Endothelial cell of umbilical vein (primary cell): Measurements from ENCODE around the gene MGST2. TPM values are rescaled to one million over a fixed set of nuclear protein-coding genes. Genes with fewer than 3 reads are reported as not detected.
A peak's percentile ranks its signal among the peaks of the same experiment; 100 is the strongest.

Experiments used
- BruUV-seq: library from RNA; stranded (reverse); fragments of 400-500 nt; replicated peaks from 2 replicates; lab custom pipeline; 2021; lab: Mats Ljungman, UMichigan
- CTCF ChIA-PET: fragments of 300-600, 350-600 bp; sonication (Branson Sonifier 250); formaldehyde crosslinking; loops from one replicate; lab custom pipeline; 2021; ENCODE audit warnings: antibody characterized with exemption, inconsistent platforms; lab: Charles Lee
- POLR2A ChIA-PET: fragments of 300-600, 350-600 bp; sonication (Branson Sonifier 250); formaldehyde crosslinking; loops from one replicate; lab custom pipeline; 2021; ENCODE audit warnings: antibody characterized with exemption, inconsistent platforms; lab: Charles Lee
- DNase-seq: peaks from one replicate; pipeline ENCODE4 v3.0.0-alpha.2; 2011; ENCODE audit warnings: low read depth, low spot score
- FAIRE-seq: peaks from 2 replicates; lab custom pipeline; 2011; peaks lifted over from hg19 to GRCh38; lab: Jason Lieb, UNC
- H2AFZ ChIP-seq: 2 replicates; pipeline ENCODE4 v1.6.0; 2012; ENCODE audit warnings: low read depth, low read length, control low read depth, inconsistent platforms
- H3K27ac ChIP-seq: 2 replicates; pipeline ENCODE4 v1.5.1; 2011; ENCODE audit warnings: low read depth, mild to moderate bottlenecking, control low read depth, low read length, moderate library complexity; ENCODE audit not compliant: insufficient read depth
- H3K27me3 ChIP-seq, 2 experiments: 2 replicates each; pipeline versions ENCODE4 v1.6.0 to v1.6.1; 2011; ENCODE audit warnings: low read length in 2 of 2, mixed read lengths in 1 of 2; ENCODE audit not compliant: control insufficient read depth in 2 of 2, insufficient read depth in 2 of 2
- H3K36me3 ChIP-seq, 2 experiments: 2 replicates in 1 of 2; 3 replicates in 1 of 2; pipeline ENCODE4 v1.5.1; 2011; ENCODE audit warnings: low read length in 2 of 2, mild to moderate bottlenecking in 1 of 2, moderate library complexity in 1 of 2; ENCODE audit not compliant: control insufficient read depth in 2 of 2, insufficient read depth in 2 of 2; ENCODE audit errors: extremely low read depth in 1 of 2
- H3K4me1 ChIP-seq: 3 replicates; pipeline ENCODE4 v1.5.1; 2011; ENCODE audit warnings: mild to moderate bottlenecking, low read length; ENCODE audit not compliant: control insufficient read depth, insufficient read depth; ENCODE audit errors: extremely low read depth
- H3K4me2 ChIP-seq: 2 replicates; pipeline ENCODE4 v1.6.1; 2011; ENCODE audit warnings: low read length, control low read depth, mixed read lengths; ENCODE audit not compliant: insufficient read depth
- H3K4me3 ChIP-seq, 3 experiments: fragments of 200-600 bp in 1 of 3; sonication (generic), shearing (Covaris generic) in 1 of 3; replicated peaks in 1 of 3; 2 replicates each; pipeline ENCODE4 v1.5.1; 2011 to 2016; ENCODE audit warnings: control low read depth in 3 of 3, low read length in 3 of 3, mild to moderate bottlenecking in 2 of 3, inconsistent platforms in 1 of 3, low read depth in 1 of 3, moderate library complexity in 1 of 3; ENCODE audit not compliant: insufficient read depth in 1 of 3
- H3K79me2 ChIP-seq: 2 replicates; pipeline ENCODE4 v1.6.0; 2012; ENCODE audit warnings: low read length, inconsistent platforms; ENCODE audit not compliant: control insufficient read depth, insufficient read depth
- H3K9ac ChIP-seq: replicated peaks from 2 replicates; pipeline ENCODE3; 2011; ENCODE audit warnings: low read length, control low read depth; ENCODE audit not compliant: insufficient read depth; ENCODE audit errors: extremely low read depth
- H3K9me1 ChIP-seq: replicated peaks from 3 replicates; pipeline ENCODE4 v1.6.0; 2011; ENCODE audit warnings: mild to moderate bottlenecking, low read length; ENCODE audit not compliant: control insufficient read depth, insufficient read depth; ENCODE audit errors: extremely low read depth
- H3K9me3 ChIP-seq: replicated peaks from 2 replicates; pipeline ENCODE4 v1.5.1; 2012; ENCODE audit warnings: low read length, inconsistent platforms; ENCODE audit not compliant: control insufficient read depth, insufficient read depth
- H4K20me1 ChIP-seq: replicated peaks from 2 replicates; pipeline ENCODE3; 2011; ENCODE audit warnings: mild to moderate bottlenecking, low read length; ENCODE audit not compliant: control insufficient read depth, insufficient read depth; ENCODE audit errors: extremely low read depth
- EZH2 ChIP-seq: IDR thresholded peaks from 2 replicates; pipeline ENCODE4 v1.6.1; 2012; ENCODE audit warnings: borderline replicate concordance, low read depth, mild to moderate bottlenecking, moderate library complexity, low read length, inconsistent platforms; ENCODE audit not compliant: severe bottlenecking
- FOS ChIP-seq: IDR thresholded peaks from 2 replicates; pipeline ENCODE4 v1.6.1; 2011; ENCODE audit warnings: mild to moderate bottlenecking, low read length, moderate library complexity, borderline replicate concordance; ENCODE audit not compliant: insufficient read depth
- GATA2 ChIP-seq: IDR thresholded peaks from 2 replicates; pipeline ENCODE4 v1.7.0; 2011; ENCODE audit warnings: low read depth, mild to moderate bottlenecking, moderate library complexity, mixed read lengths, low read length; ENCODE audit not compliant: insufficient read length, insufficient read depth
- JUN ChIP-seq: IDR thresholded peaks from 2 replicates; pipeline ENCODE4 v1.6.1; 2011; ENCODE audit warnings: borderline replicate concordance, low read depth; ENCODE audit not compliant: insufficient read length, insufficient read depth
- MYC ChIP-seq: IDR thresholded peaks from one replicate; pipeline ENCODE4 v1.6.1; 2011; ENCODE audit warnings: mild to moderate bottlenecking, low read depth, low read length
- POLR2A ChIP-seq: IDR thresholded peaks from 2 replicates; pipeline ENCODE4 v1.6.1; 2012; ENCODE audit warnings: low read depth, mild to moderate bottlenecking, control low read depth, low read length
- POLR2AphosphoS5 ChIP-seq: IDR thresholded peaks from 2 replicates; pipeline ENCODE4 v1.6.1; 2012; ENCODE audit warnings: low read depth, mild to moderate bottlenecking, control low read depth, low read length, moderate library complexity; ENCODE audit not compliant: insufficient read depth
- dilution Hi-C: fragments of 300-500 bp; cut with MboI; formaldehyde crosslinking; loops from one replicate; pipeline ENCODE4 v1.15.0; 2019; ENCODE audit warnings: low sequenced_read_pairs; ENCODE audit not compliant: extremely low pct_ligation_motif_present
- intact Hi-C: fragments of 100-400 bp; cut with micrococcal nuclease; formaldehyde crosslinking; loops from one replicate; pipeline ENCODE4 v1.10.0; 2022
- polyA plus RNA-seq, 4 experiments: library from polyadenylated mRNA; depleted of rRNA in 3 of 4; stranded (reverse) in 3 of 4; unstranded in 1 of 4; fragments of >200 nt; gene quantifications; 2 replicates each; pipeline versions ENCODE4 v1.2.1 to v1.2.3, GENCODE V29; 2011 to 2012; ENCODE audit warnings: missing spikeins in 1 of 4
- total RNA-seq: library from RNA; stranded (reverse); gene quantifications from 2 replicates; pipeline ENCODE4 v1.2.3, GENCODE V29; 2021
- TF ChIP-seq, protein P1 (sequence below): IDR thresholded peaks from 2 replicates; pipeline ENCODE4 v1.6.1; 2011; ENCODE audit not compliant: insufficient read depth, insufficient read length
- TF ChIP-seq, protein P2 (sequence below), 2 donors: IDR thresholded peaks; 1 replicate in 1 of 2; 2 replicates in 1 of 2; pipeline ENCODE4 v1.5.1; 2011; ENCODE audit warnings: low read length in 2 of 2, mild to moderate bottlenecking in 2 of 2, moderate library complexity in 2 of 2, control low read depth in 1 of 2, inconsistent platforms in 1 of 2, low read depth in 1 of 2; ENCODE audit not compliant: insufficient read depth in 1 of 2; ENCODE audit errors: extremely low read depth in 1 of 2

The MGST2 gene
- total and polyA plus RNA-seq, 2 donors (not counting 3 experiments of a cell fraction or from before 2014, with no cell fraction given), result 64.3 to 78.9 TPM

DNA sequence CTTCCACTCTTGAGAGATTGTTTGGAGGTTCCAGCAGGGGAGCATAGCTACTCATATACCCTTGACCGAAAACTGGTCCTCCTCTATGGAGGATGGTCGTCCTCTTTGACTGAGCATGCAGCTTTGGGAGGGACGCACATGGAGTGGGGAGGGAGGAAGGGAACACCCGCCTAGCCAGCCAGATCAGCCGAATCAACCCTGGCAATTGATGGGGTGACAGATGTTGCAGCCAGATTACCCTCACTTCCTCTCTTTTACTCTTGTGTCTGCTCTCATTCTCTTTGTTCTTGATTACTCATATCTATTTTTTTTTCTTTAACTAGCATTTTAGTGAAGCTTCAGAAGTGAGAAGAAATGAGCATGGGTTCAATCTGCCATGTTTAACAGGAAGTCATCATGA, 19.6 kb downstream of the MGST2 start:
- FAIRE-seq (no peak), DNase-seq (no peak)
- H3K27me3 ChIP-seq, result no peaks in the 10 kb centered on the region
- H2AFZ ChIP-seq, result no peak overlapping the region
- H3K36me3 ChIP-seq, result no peaks in the 10 kb centered on the region
- dilution Hi-C loops (no loop called here), intact Hi-C loops (no loop called here)
- no peaks in the 10 kb centered on the region for H3K4me1 ChIP-seq
- no peak overlapping the region for H3K4me3 ChIP-seq
- H3K79me2 ChIP-seq, result no peaks in the 10 kb centered on the region
- H3K9me1 ChIP-seq, result no peaks in the 10 kb centered on the region
- no TSS peak for BruUV-seq
- H4K20me1 ChIP-seq, result no peaks in the 10 kb centered on the region
- H3K9me3 ChIP-seq, result no peaks in the 10 kb centered on the region
- H3K9ac ChIP-seq, result no peak overlapping the region
- H3K27ac ChIP-seq, result no peak overlapping the region
- POLR2A ChIA-PET, result no interaction called here
- CTCF ChIA-PET, result interaction anchor here (1.0 kb wide), 1 partner anchor 20 kb away, joined by 3 read pairs; no protein-coding TSS in a partner anchor
- H3K4me2 ChIP-seq, result no peak overlapping the region
- TF ChIP-seq, protein P1, sequence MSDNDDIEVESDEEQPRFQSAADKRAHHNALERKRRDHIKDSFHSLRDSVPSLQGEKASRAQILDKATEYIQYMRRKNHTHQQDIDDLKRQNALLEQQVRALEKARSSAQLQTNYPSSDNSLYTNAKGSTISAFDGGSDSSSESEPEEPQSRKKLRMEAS, result no peak
- peak; percentile 12 for TF ChIP-seq FOS

DNA sequence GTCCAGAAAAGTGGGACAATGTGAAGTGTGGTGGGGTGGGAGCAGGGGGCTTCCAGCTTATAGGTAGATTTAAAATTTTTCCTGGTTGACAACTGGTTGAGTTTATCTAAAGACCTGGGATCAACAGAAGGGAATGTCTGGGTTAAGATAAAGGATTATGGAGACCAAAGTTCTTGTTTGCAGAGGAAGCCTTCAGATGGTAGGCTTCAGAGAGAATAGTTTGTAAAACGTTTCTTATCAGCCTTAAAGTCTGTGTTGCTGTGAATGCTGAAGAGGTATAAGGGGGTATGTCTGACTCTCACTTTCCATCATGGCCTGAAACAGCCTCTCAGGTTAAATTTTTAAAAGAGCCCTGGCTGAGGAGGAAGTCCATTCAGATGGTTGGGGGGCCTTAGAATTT, 20.5 kb downstream of the MGST2 start:
- Histone ChIP-seq H3K36me3 (no peaks in the 10 kb centered on the region), H3K4me3 (no peak overlapping the region), H3K9me1 (no peaks in the 10 kb centered on the region), H4K20me1 (no peaks in the 10 kb centered on the region), H3K4me1 (no peaks in the 10 kb centered on the region), H3K9me3 (no peaks in the 10 kb centered on the region), H3K9ac (no peak overlapping the region), H3K27me3 (no peaks in the 10 kb centered on the region), H3K79me2 (no peaks in the 10 kb centered on the region), H3K27ac (no peak overlapping the region), H2AFZ (no peak overlapping the region), H3K4me2 (no peak overlapping the region)
- dilution Hi-C loops, result no loop called here
- POLR2A ChIA-PET, result no interaction called here
- TF ChIP-seq MYC (no peak), EZH2 (no peak), GATA2 (no peak), FOS (no peak), JUN (no peak), POLR2AphosphoS5 (no peak), POLR2A (no peak)
- TF ChIP-seq, protein P2, sequence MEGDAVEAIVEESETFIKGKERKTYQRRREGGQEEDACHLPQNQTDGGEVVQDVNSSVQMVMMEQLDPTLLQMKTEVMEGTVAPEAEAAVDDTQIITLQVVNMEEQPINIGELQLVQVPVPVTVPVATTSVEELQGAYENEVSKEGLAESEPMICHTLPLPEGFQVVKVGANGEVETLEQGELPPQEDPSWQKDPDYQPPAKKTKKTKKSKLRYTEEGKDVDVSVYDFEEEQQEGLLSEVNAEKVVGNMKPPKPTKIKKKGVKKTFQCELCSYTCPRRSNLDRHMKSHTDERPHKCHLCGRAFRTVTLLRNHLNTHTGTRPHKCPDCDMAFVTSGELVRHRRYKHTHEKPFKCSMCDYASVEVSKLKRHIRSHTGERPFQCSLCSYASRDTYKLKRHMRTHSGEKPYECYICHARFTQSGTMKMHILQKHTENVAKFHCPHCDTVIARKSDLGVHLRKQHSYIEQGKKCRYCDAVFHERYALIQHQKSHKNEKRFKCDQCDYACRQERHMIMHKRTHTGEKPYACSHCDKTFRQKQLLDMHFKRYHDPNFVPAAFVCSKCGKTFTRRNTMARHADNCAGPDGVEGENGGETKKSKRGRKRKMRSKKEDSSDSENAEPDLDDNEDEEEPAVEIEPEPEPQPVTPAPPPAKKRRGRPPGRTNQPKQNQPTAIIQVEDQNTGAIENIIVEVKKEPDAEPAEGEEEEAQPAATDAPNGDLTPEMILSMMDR (IDR thresholded peaks at IDR 0.05; ENCODE audit: extremely low read depth in 1 of 2, insufficient read depth in 1 of 2, low read depth in 1 of 2, low read length in 2 of 2), result no peak
- TF ChIP-seq, protein P1, result no peak
- intact Hi-C loops, result no loop called here
- FAIRE-seq, result no peak
- DNase-seq, result no peak
- no TSS peak for BruUV-seq
- CTCF ChIA-PET, result no interaction called here
